Ovary (tissue), 3 donors: ENCODE measurements around the gene CCDC141.
"Not testable (repeated sequence)": the region's sequence is repeated elsewhere in the genome, so short reads cannot be mapped to it uniquely, and the experiment has no call there.

ENCODE experiments used
- EP300 ChIP-seq: sonication (generic); formaldehyde crosslinking; IDR thresholded peaks from one replicate; pipeline ENCODE4 v1.6.1; 2017; ENCODE audit warnings: antibody characterized with exemption
- POLR2A ChIP-seq: fragments of 450-650 bp; IDR thresholded peaks from one replicate; pipeline ENCODE4 v1.6.1; 2017; ENCODE audit warnings: antibody characterized with exemption, mild to moderate bottlenecking, moderate library complexity
- TF ChIP-seq, protein P1 (sequence below), 3 donors: fragments of 450-650 bp in 2 of 3; fragments of 200-600 bp in 1 of 3; IDR thresholded peaks; one replicate each; pipeline versions ENCODE4 v1.5.1 to v1.8.0; 2016 to 2022; ENCODE audit warnings: antibody characterized with exemption in 3 of 3, mild to moderate bottlenecking in 1 of 3
- donor health status: DM: no; HTN: no; CAD: no.

DNA sequence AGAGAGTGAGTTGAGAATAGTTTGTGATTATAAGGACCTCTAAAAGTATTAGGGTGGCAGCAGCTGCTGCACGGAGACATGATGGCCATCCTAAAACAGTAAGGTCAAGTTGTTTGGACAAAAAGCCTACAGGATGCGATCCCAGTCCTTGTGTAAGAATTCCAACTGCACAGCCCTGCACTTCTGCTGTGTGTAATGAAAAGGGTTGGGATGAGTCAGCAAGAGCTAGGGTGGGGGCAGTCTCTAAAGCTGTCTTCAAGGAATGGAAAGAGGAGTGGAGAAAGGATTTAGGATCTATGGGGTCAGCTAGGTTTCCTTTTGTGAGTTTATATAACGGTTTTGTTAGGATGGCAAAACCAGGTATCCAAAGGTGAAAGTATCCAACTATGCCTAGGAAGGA, 3.6 kb upstream of the CCDC141 start:
- TF ChIP-seq, protein P1, sequence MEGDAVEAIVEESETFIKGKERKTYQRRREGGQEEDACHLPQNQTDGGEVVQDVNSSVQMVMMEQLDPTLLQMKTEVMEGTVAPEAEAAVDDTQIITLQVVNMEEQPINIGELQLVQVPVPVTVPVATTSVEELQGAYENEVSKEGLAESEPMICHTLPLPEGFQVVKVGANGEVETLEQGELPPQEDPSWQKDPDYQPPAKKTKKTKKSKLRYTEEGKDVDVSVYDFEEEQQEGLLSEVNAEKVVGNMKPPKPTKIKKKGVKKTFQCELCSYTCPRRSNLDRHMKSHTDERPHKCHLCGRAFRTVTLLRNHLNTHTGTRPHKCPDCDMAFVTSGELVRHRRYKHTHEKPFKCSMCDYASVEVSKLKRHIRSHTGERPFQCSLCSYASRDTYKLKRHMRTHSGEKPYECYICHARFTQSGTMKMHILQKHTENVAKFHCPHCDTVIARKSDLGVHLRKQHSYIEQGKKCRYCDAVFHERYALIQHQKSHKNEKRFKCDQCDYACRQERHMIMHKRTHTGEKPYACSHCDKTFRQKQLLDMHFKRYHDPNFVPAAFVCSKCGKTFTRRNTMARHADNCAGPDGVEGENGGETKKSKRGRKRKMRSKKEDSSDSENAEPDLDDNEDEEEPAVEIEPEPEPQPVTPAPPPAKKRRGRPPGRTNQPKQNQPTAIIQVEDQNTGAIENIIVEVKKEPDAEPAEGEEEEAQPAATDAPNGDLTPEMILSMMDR (IDR thresholded peaks at IDR 0.05) = not testable (repeated sequence)
- not testable (repeated sequence) for TF ChIP-seq EP300, POLR2A
